Stomach (tissue), 4 donors: ENCODE measurements around the gene KLK15.

Source experiments
- CTCF ChIP-seq, 7 experiments: fragments of 450-650 bp in 4 of 7; fragments of 200-600 bp in 3 of 7; sonication (generic) in 3 of 7; IDR thresholded peaks; one replicate each; pipeline ENCODE4 v1.5.1; 2016 to 2019; ENCODE audit warnings: antibody characterized with exemption in 7 of 7, control low read depth in 2 of 7, mild to moderate bottlenecking in 1 of 7
- EP300 ChIP-seq: sonication (generic); formaldehyde crosslinking; IDR thresholded peaks from one replicate; pipeline ENCODE4 v1.6.1; 2017; ENCODE audit warnings: antibody characterized with exemption
- POLR2A ChIP-seq, 4 donors: fragments of 450-650 bp; IDR thresholded peaks; one replicate each; pipeline ENCODE4 v1.6.1; 2016; ENCODE audit warnings: antibody characterized with exemption in 4 of 4, control low read depth in 2 of 4, mild to moderate bottlenecking in 1 of 4, moderate library complexity in 1 of 4
- POLR2AphosphoS5 ChIP-seq, 3 donors: sonication (generic); formaldehyde crosslinking; IDR thresholded peaks; one replicate each; pipeline ENCODE4 v1.6.1; 2016; ENCODE audit warnings: antibody characterized with exemption in 3 of 3

- no peak for TF ChIP-seq CTCF (IDR thresholded peaks at IDR 0.05)
- TF ChIP-seq POLR2A (IDR thresholded peaks at IDR 0.05), result no peak
- TF ChIP-seq EP300, result no peak
- no peak for TF ChIP-seq POLR2AphosphoS5 (IDR thresholded peaks at IDR 0.05)
These were observed 708 bp downstream of the KLK15 start for GRCh38 chr19:50832666-50833065.
